ELF-1 (cell line): ENCODE data around the gene BDH1.
"Not testable (repeated sequence)": the region's sequence is repeated elsewhere in the genome, so short reads cannot be mapped to it uniquely, and the experiment has no call there.

Source experiments
- DNase-seq: peaks from one replicate; pipeline ENCODE4 v3.0.0-alpha.2; 2016; ENCODE audit warnings: low read depth, low spot score

Gene BDH1

GRCh38 chr3:197487911-197488391 lies 67.8 kb downstream of the BDH1 start:
- peak; percentile 46 for DNase-seq

DNA sequence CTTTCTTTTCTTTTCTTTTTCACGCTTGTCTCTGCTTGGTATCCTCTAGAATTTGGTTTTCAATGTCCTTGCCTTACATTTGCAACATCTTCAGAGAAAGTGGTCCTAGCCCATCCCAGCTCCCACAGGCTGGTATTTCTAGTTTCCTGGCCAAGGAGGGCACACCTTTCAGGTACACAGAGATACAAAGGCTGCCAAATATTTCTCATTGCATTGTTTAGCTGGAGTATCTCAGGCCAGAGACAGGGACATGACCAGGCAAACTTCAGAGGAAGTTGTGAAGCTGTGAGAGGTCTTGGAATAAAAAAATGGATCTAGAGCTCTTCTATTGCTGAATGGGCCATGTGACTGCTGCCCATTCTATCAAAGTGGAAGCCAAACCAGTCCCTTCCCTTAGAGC lies 68.9 kb downstream of the BDH1 start:
- no peak for DNase-seq

DNA sequence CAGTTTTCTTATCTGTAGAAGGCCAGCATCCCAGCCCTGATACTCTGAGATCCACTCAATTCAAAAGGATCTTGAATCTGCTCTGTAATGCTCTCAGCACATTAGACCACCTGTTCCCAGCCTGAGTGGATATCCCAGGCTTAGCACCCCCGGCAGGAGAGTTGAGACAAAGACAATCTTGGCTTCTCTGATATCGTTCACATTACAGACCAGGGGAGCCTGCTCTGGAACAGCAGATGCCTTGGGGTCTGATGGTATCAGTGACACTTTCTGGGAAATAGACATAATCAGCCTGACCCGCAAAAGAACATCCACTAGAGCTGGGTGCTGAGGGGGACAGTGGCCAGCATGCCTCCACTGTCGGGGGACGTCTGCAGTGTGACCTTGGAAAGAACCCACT lies 70.6 kb downstream of the BDH1 start:
- DNase-seq: no peak

DNA sequence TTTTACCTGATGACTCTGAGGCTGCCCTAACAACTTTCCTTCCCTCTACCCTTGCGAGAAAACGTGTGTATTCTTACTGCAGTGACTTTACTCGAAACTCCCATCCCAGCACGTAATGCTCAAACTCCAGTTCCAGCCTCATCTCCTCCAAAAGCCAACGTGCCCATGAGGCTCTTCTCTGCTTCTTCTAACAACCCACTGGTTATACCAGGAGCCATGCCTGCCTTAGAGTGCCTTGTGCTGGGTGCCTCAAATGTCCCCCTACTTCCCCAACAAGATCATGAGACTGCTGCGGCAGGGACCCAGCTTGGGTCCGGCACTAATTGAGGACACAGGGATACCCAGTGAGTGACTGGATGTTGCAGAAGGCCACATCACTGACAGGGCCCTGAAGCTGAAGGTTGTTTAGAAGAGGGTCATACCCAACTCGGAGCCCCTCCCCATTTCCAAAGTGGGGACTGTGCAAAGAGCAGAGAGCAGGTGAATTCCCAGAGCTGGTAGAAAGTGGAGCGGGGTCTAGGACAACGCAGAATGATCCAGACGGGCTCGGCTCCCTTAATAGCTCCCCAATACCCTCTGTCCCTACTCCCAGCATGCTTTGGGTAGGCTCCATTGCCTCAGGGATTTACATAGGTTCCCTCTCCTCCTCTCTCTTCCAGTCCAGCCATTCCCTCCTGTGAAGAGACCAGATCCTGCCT lies 71.4 kb downstream of the BDH1 start:
- no peak for DNase-seq

DNA sequence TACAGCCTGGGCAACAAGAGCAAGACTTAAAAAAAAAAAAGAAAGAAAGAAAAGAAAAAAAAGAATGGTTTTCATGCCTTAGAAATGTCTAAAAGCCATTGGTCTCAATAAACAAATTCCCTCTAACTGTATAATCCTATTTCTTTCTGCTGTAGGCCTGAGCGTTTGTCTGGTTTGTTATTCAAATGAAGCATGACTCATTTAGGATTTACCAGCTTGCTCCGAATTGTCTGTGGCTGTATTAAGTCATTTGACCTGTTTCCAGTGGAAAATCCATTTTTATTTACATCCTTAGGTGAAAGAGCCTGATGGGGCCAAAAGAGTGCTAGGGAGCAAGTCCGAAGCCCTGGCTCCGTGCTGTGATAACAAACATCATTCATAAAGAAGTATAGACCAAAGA lies 73.8 kb downstream of the BDH1 start:
- DNase-seq: no peak

- no peak for DNase-seq
Measured at GRCh38 chr3:197480320-197480719, 75.4 kb downstream of the BDH1 start.

DNA sequence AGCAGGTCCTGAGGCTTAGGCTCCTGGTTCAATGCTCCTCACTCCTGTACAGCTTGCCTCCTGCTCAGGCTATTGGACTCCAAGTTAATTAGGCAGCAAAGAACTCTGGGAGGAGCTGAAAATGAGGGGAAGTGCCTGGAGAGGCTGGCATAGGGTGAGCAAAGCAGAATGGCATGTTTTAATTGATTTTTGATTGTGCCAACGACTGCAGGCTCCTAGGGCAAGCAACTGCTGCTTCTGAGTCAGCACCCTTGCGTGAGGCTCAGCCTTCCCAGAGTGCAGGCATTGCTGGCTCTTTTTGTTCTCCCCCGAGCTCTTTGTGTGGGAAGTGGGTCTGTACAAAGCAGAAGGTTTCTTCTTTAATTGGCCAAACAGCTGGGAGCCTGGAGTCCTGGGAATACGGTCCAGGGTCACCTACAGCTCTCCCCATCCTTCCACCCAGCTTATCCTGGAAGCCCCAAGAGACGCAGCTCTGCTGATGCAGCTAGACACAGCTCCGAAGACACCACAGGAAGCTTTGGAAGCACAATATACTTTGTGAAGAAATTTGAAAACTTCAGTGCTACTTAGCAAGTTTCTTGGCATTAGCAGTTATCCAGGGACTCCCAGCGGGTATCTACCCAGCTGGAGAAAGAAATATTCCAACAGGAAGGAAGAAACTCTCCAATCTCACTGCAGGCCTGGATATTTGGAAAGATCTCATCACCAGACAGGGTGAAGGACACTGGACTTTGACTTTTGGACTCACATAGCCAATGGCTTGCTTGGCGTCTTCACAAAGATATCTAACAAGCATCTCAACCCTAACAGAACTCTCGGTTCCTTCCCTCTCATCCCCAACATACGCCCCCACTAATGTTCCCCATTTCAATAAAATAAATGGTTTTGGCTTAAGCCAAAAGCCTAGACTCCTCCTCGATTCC lies 76.8 kb downstream of the BDH1 start:
- DNase-seq: no peak

DNA sequence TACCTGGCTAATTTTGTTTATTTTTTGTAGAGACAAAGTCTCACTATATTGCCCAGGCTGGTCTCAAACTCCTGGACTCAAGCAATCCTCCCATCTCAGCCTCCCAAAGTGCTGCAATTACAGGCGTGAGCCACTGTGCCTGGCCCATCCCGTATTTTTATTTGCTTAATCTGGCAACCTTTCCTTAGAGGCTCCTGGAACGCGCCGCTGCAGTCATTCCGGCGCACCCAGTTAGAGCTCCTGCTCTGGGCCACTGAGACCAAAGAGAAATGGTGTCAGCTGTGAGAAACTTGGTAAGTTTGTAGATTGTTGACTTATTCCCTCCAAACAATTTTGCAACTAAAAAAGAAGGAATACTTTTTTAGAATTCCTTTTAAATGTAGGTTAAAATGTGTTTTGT lies 78.0 kb downstream of the BDH1 start:
- not testable (repeated sequence) for DNase-seq

DNA sequence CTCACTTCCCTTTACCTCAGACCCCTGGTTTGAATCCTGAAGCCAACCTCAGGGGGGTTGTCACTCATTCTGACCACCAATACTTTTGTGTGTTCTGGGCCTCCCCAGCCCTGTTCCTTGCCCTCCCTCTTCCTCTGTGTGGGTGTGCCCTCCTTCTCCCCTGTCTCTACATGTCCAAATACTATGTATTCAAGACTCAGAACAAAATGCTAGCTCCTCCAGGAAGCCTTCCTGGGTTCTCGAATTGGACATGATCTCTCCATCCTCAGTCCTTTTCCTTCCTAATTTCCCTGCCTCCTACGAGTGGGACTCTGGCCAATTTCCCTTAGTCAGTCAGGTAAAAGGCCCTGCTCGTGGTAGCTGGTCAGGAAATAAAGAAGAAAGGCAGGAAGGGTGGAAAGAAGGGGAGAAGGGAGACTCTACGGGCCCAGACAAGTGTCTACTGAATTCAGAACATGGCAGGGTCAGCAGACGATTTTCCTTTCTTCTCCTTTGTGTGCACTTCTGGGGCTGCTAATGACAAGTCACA lies 79.7 kb downstream of the BDH1 start:
- no peak for DNase-seq

- DNase-seq: no peak
Measured at GRCh38 chr3:197475514-197475913, 80.3 kb downstream of the BDH1 start.

DNA sequence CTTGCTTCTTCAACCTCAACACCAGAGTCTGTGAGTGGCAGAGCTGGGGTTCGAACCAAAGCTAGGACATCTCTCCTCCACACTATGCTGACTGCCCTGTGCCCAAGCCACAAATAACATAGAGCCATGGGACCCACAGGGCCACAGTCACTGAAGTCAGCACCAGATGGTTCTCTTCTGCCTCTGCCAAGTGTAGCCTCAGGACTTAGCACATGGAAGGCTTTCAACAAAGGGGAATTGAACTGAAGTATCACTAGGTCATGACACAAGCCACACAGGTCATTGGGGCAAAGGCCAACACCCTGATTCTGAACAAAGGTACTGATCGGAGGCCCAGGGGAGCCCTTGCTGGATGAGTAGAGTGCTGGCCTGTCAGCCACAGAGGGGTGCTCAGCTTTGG lies 83.6 kb downstream of the BDH1 start:
- DNase-seq: no peak

GRCh38 chr3:197471221-197472010 lies 84.4 kb downstream of the BDH1 start:
- DNase-seq: no peak

DNA sequence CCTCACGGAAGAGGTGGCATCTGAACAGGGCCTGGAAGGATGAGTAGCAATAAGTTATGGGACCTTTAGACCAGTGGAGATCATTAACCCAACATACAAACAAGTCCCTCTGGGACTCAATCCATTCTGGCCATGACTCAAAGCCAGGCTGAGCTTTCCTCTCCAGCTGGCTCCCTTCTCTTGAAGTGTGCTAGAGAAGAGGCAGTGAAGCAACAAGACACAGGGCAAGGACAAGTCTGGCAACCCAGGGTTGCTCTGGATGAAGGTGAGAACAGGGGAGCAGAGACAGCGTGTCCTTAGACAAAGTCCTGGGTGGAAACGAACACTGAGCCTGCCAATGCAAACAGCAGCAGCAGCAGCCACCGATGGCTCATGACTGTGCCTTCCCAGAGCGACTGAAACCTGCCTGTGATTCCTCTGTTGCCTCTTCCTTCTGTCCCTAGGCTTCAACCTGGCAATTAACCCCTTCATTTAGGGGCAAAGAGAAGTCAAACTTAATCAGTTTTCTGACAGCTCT lies 86.8 kb downstream of the BDH1 start:
- DNase-seq: no peak

DNA sequence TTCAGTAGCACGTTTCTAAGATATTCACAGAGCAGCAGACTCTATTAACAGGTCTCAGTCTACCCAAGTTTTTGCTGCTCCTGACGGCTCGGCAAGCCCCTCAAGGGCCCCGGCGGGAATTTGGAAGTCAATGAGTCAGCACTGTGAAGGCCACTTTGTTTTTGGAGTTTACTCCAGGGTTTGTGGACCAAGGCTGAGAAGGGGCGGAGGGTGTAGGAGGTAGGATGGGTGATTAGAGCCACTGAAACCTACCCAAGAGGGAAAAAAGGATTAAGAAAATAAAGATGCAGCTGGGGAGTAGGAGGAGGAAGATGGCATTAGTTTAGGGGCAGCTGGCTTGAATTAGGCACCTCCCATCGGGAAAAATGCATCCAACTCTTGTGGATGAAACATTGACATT lies 87.6 kb downstream of the BDH1 start:
- no peak for DNase-seq

DNA sequence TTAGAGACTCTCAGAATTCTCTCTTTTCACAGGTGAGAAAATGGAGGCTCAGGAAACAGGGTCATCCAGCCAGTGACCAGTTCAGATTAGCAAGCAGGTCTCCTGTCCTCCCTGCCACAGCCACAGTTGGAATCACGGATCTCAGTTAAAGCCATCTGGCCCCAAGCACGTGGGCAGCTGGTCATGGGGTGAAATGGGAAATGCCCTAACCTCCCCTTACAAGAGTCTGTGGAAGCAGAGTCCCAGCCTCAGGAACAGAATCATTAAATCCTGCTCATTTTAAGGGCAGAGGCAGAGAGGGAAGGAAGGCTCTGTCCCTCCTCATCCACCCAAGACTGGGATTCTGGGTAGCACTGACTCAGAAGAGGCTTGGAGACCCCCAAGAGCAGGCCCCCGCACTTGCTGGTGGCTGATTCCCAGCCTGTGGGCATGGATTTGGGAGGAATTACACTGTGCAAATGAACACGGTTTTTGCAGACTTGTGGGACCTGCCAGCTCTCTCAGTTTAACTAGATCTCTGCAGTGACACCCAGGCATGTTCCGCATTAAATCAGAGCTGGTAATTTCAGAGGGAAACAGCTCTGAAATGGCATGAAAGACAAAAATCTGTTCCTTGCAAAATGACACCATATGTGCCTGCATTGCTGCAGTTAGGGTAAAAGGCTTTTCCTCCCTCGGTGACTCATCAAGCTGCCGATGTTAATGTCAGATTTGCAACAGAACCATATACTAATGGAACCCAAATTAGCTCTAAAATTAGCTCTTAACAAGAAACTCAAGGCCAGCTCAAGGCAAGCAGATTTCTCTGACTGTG lies 89.0 kb downstream of the BDH1 start:
- no peak for DNase-seq

GRCh38 chr3:197465996-197466549 lies 89.7 kb downstream of the BDH1 start:
- no peak for DNase-seq

DNA sequence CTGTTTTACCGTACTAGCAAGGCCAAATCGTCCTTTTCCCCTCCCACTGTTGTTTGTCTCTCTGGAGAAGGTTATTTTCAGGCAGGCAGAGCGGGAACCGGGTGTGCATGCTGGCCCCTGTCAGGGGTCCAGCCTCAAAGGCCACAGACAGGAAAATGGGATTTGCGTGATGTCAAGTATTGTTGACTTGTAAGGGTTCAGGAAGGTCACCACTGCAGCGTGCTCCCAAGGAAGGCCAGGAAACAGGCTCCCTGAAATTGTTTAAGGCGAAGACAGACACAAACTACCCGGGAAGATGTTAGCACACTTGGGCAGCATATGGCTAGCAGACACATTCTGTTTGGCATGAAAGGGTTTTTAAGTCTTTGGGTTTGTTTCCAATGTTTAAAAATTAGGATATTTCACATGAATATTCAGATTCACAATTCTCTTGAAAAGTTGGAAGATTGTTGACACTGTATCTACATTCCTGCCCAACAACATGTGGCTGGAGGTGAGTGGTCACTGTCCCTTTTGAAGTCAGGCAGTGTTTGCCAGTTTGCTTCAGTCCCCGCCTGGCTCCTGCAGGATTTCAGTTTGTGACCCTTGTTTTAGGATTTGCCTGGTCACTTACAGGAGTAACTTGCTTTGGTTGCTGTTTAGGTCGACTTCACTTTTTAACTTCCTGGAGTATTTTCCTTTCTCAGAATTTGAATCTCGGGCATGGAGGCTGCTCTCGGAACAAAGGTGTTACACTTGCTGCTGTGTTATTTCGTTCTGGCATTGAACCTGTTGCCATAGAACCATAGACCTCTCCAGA lies 90.4 kb downstream of the BDH1 start:
- peak; percentile 33 for DNase-seq

DNA sequence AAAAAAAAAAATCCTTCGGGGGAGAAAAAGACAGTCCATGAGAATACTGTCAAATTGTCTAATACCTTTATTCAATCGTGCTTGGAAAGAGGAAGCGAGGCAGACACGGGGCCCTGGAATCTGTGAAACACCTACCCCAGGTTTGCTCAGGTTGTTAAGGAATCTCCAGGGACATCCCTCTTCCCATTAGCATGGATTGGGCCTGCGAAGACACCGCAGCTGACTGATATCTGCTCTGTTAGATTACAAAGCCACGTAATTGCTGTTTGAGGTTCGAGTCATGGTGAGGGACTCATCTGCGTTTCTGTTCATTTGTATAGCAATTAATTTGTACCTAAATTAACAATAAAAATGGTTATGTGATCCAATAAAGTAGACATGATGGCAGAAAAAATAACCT lies 91.0 kb downstream of the BDH1 start:
- DNase-seq: no peak

DNA sequence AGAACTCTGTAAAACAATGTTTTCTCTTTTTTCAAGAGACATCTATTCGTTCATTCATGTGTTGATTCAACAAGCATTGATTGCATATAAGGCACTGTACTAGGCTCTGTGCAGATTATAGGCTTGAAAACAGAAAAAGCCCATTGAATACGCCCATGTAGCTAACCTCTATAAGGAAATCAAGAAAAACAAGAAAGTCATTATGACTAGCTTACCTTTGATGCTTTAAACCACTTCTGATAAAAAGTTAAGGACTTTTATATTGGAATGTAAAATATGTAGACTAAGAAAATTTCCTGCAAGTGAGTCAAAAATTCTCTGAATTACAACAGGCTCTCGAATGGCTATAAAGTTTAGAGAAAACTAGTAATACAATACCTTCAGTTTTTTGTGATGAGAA lies 92.5 kb downstream of the BDH1 start:
- DNase-seq: no peak

- DNase-seq: no peak
Measured at GRCh38 chr3:197462808-197463207, 93.0 kb downstream of the BDH1 start.
